Body of pancreas (tissue), 4 donors: ENCODE results near the gene PRKCB. TPM values are rescaled to one million over a fixed set of nuclear protein-coding genes. Genes with fewer than 3 reads are reported as not detected.

Experiments used
- ATAC-seq: fragments of 150-250 bp; one replicate; pipeline ENCODE4 v1.9.1; 2016
- DNase-seq, 4 donors: peaks; one replicate each; pipeline ENCODE4 v3.0.0-alpha.2; 2019
- H3K27ac ChIP-seq, 4 donors: fragments of 200-600 bp; sonication (generic); 1 replicate in 3 of 4; 2 replicates in 1 of 4; pipeline versions ENCODE4 v1.5.1 to v1.6.1; 2016 to 2019; ENCODE audit warnings: mild to moderate bottlenecking in 1 of 4, mixed read lengths in 1 of 4, moderate library complexity in 1 of 4
- H3K27me3 ChIP-seq, 2 donors: fragments of 200-600 bp; sonication (generic); one replicate each; pipeline ENCODE4 v1.6.0; 2016; ENCODE audit warnings: mild to moderate bottlenecking in 1 of 2
- H3K36me3 ChIP-seq, 2 donors: fragments of 200-600 bp; sonication (generic); replicated peaks in 1 of 2; 2 replicates each; pipeline ENCODE4 v1.5.1; 2016; ENCODE audit warnings: low read depth in 2 of 2; ENCODE audit not compliant: insufficient read depth in 1 of 2
- H3K4me1 ChIP-seq: fragments of 200-600 bp; sonication (generic); one replicate; pipeline ENCODE4 v1.6.0; 2016
- H3K4me3 ChIP-seq, 2 donors: fragments of 200-600 bp; sonication (generic); 1 replicate in 1 of 2; 2 replicates in 1 of 2; pipeline ENCODE4 v1.5.1; 2016 to 2019
- H3K9me3 ChIP-seq, 3 donors: fragments of 200-600 bp; sonication (generic); 1 replicate in 2 of 3; 2 replicates in 1 of 3; pipeline ENCODE4 v1.5.1; 2016
- CTCF ChIP-seq, 7 experiments: fragments of 450-650 bp in 4 of 7; fragments of 200-600 bp in 3 of 7; sonication (generic) in 3 of 7; IDR thresholded peaks; one replicate each; pipeline ENCODE4 v1.5.1; 2016 to 2019; ENCODE audit warnings: antibody characterized with exemption in 7 of 7
- POLR2A ChIP-seq, 3 donors: fragments of 450-650 bp; IDR thresholded peaks; one replicate each; pipeline ENCODE4 v1.6.1; 2016; ENCODE audit warnings: antibody characterized with exemption in 3 of 3, mild to moderate bottlenecking in 2 of 3
- WGBS, 2 donors: methylation state at CpG; one replicate each; pipeline ENCODE4 v1.1.5; 2017; 5-methylcytosine and 5-hydroxymethylcytosine counted together
- intact Hi-C: fragments of 100-400 bp; cut with DNase I; formaldehyde crosslinking; loops from one replicate; pipeline ENCODE4 v1.15.1; 2023
- total RNA-seq, 2 donors: library from RNA; depleted of rRNA; stranded (reverse); fragments of >200 nt; gene quantifications; one replicate each; pipeline ENCODE4 v1.1.0, GENCODE V29; 2016

PRKCB gene
- total RNA-seq, 2 donors from 2014 or later = 0.33 to 10.6 TPM

DNA sequence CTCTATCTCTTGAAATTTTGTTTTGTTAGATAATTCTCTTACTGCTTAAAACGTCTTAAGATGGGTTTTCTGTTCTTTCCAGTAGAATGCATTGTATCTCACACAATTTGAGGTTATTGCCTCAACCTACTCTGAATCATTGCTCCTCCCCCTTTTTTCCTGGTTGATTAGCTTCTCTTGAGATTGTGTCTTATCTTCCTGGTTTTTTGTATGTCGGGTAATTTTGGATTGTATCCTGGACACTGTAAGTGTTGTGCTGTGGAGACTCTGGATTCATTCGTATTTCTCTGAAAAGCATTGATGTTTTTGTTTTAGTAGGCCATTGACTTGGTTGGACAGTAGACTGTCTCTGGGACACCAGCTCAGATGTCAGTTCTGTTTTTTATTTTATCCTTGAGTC, 26.1 kb downstream of the PRKCB start:
- 46 to 52% methylated on average over 3 of the region's 3 CpGs for WGBS, 2 donors
- no peak overlapping the region for H3K4me3 ChIP-seq
- ATAC-seq (no peak), DNase-seq (no peak)
- no peak overlapping the region for H3K27ac ChIP-seq
- TF ChIP-seq POLR2A (IDR thresholded peaks at IDR 0.05) (no peak), CTCF (IDR thresholded peaks at IDR 0.05) (no peak)
- no peaks in the 10 kb centered on the region for H3K36me3 ChIP-seq
- no peaks in the 10 kb centered on the region for H3K9me3 ChIP-seq
- H3K4me1 ChIP-seq = no peaks in the 10 kb centered on the region
- intact Hi-C loops = no loop called here
- H3K27me3 ChIP-seq = no peaks in the 10 kb centered on the region

DNA sequence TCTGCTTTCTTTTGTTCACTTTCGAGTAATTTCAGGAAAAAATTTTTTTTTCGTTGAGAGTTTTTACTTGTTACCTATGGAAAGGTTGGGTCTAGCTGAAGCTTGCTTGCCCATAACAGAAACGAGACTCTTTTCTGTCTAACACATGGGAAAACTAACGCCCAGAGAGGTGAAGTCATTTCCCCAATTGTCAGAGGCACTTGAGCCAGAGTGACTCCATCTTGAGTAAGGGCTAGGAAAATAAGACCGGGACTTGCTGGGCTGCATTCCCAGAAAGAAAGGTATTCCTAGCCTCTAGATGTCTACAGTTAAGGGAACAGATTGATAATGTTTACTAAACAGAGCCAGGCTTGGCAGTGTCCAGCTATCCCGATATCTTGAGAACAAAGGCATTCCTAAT, 26.8 kb downstream of the PRKCB start:
- no peak for TF ChIP-seq CTCF (IDR thresholded peaks at IDR 0.05)
- no peak for TF ChIP-seq POLR2A (IDR thresholded peaks at IDR 0.05)
- H3K27me3 ChIP-seq = no peaks in the 10 kb centered on the region
- no peaks in the 10 kb centered on the region for H3K36me3 ChIP-seq
- intact Hi-C loops = no loop called here
- no peak overlapping the region for H3K4me3 ChIP-seq
- H3K9me3 ChIP-seq = no peaks in the 10 kb centered on the region
- ATAC-seq (no peak), DNase-seq (no peak)
- no peak overlapping the region for H3K27ac ChIP-seq
- WGBS, 2 donors = 45 to 51% methylated on average over 6 of the region's 6 CpGs
- H3K4me1 ChIP-seq = no peaks in the 10 kb centered on the region

GRCh38 chr16:23863511-23864422, 28.0 kb downstream of the PRKCB start:
- intact Hi-C loops = no loop called here
- ATAC-seq (no peak), DNase-seq (no peak)
- no peak for TF ChIP-seq CTCF (IDR thresholded peaks at IDR 0.05)
- no peak for TF ChIP-seq POLR2A (IDR thresholded peaks at IDR 0.05)
- Histone ChIP-seq H3K4me3 (no peak overlapping the region), H3K4me1 (no peaks in the 10 kb centered on the region), H3K36me3 (no peaks in the 10 kb centered on the region), H3K27me3 (no peaks in the 10 kb centered on the region), H3K9me3 (no peaks in the 10 kb centered on the region), H3K27ac (no peak overlapping the region)
- 31 to 35% methylated on average over 12 of the region's 12 CpGs for WGBS, 2 donors

GRCh38 chr16:23865853-23866252, 30.1 kb downstream of the PRKCB start:
- 12 to 13% methylated on average over 2 of the region's 2 CpGs for WGBS, 2 donors
- Histone ChIP-seq H3K27ac (no peak overlapping the region), H3K27me3 (no peaks in the 10 kb centered on the region), H3K4me3 (no peak overlapping the region), H3K9me3 (no peaks in the 10 kb centered on the region), H3K36me3 (no peaks in the 10 kb centered on the region), H3K4me1 (no peaks in the 10 kb centered on the region)
- TF ChIP-seq CTCF (IDR thresholded peaks at IDR 0.05) = no peak
- no peak for TF ChIP-seq POLR2A (IDR thresholded peaks at IDR 0.05)
- intact Hi-C loops = no loop called here
- ATAC-seq (no peak), DNase-seq (no peak)

DNA sequence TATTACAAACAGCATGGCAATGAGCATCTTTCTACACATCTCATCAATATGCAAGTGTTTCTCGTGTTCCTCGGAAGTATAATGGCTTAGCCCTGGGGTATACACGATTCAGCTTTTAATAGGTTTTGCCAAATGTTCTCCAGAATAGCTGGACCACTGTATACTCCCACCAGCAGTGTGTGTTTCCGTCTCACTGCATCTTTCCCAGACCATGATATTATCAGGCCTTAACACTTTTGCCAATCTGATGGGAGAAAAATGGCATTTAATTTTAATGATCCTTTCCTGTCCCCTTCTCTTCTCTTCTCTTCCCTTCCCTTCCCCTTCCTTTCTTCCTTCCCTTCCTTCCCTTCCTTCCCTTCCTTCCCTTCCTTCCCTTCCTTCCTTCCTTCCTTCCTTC, 30.8 kb downstream of the PRKCB start:
- TF ChIP-seq POLR2A (IDR thresholded peaks at IDR 0.05) = no peak
- no peak for TF ChIP-seq CTCF (IDR thresholded peaks at IDR 0.05)
- no peak for DNase-seq
- Histone ChIP-seq H3K36me3 (no peaks in the 10 kb centered on the region), H3K27me3 (no peaks in the 10 kb centered on the region), H3K9me3 (no peaks in the 10 kb centered on the region), H3K4me1 (no peaks in the 10 kb centered on the region), H3K27ac (no peak overlapping the region), H3K4me3 (no peak overlapping the region)
- no peak for ATAC-seq
- intact Hi-C loops = no loop called here
- 55 to 56% methylated on average over 4 of the region's 4 CpGs for WGBS, 2 donors
